Measurements from ENCODE around the gene PERM1.

Gene PERM1

DNA sequence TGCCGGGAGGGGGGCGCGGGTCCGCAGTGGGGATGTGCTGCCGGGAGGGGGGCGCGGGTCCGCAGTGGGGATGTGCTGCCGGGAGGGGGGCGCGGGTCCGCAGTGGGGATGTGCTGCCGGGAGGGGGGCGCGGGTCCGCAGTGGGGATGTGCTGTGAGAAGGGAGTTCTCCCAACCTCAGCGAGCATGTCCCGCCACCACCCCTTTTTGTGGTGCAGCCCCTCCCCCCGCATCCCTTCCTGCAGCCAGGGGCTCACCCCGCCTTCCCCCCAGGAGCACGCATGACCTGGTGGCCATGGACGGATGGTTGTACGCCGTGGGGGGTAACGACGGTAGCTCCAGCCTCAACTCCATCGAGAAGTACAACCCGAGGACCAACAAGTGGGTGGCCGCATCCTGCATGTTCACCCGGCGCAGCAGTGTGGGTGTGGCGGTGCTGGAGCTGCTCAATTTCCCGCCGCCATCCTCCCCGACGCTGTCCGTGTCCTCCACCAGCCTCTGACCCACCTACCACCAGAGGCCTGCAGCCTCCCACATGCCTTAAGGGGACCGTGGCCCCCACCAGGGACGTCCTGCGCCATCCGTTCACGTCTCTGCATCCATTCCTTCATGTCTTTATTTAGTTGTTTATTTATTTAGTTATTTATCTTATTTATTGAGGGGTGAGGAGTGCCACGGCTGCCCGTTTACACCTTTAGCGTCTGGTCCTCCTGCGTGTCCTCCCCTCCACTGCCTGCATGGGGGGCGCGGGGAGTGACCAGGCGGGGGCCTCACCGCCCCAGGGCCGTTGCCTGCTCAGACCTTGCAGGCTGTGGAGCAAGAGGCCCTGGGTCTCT, 17.0 kb downstream of the PERM1 start:
- no peak overlapping the region for H3K4me3 ChIP-seq (ENCODE audit: low read length)
- no peak overlapping the region for H3K27ac ChIP-seq (ENCODE audit: low read length)
- no peak overlapping the region for H3K9ac ChIP-seq (ENCODE audit: low read depth, low read length)
- peaks cover 57% of the 10 kb centered on the region for H3K27me3 ChIP-seq (ENCODE audit: insufficient read depth, low read length)
- no peaks in the 10 kb centered on the region for H3K9me3 ChIP-seq (ENCODE audit: insufficient read depth, low read depth, low read length)
- H3K36me3 ChIP-seq (ENCODE audit: insufficient read depth, low read depth, low read length) = peaks cover 9% of the 10 kb centered on the region; the same call in 1 of the 2 replicates
- no peaks in the 10 kb centered on the region for H3K4me1 ChIP-seq (ENCODE audit: insufficient read depth, low read length)

- Histone ChIP-seq H3K36me3 (ENCODE audit: insufficient read depth, low read depth, low read length) (peaks cover 9% of the 10 kb centered on the region; the same call in 1 of the 2 replicates), H3K4me3 (ENCODE audit: low read length) (no peak overlapping the region), H3K27ac (ENCODE audit: low read length) (no peak overlapping the region), H3K9ac (ENCODE audit: low read depth, low read length) (no peak overlapping the region), H3K4me1 (ENCODE audit: insufficient read depth, low read length) (no peaks in the 10 kb centered on the region), H3K9me3 (ENCODE audit: insufficient read depth, low read depth, low read length) (no peaks in the 10 kb centered on the region), H3K27me3 (ENCODE audit: insufficient read depth, low read length) (peaks cover 55% of the 10 kb centered on the region)
These were observed 18.0 kb downstream of the PERM1 start for GRCh38 chr1:963746-964525.

DNA sequence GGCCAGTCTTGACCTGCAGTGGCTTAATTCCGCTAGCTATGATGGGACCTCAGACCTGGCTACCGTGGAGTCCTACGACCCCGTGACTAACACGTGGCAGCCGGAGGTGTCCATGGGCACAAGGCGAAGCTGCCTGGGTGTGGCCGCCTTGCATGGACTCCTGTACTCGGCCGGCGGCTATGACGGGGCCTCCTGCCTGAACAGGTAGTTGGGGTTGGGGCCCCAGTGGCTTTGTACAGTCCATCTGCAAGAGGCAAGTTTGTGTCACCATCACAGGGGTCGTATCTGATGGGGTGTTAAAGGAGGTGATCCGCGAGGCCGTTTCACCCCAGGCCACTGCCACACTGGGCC, 18.6 kb downstream of the PERM1 start:
- H3K4me3 ChIP-seq (ENCODE audit: low read length) = no peak overlapping the region
- peaks cover 9% of the 10 kb centered on the region; the same call in 1 of the 2 replicates for H3K36me3 ChIP-seq (ENCODE audit: insufficient read depth, low read depth, low read length)
- H3K27me3 ChIP-seq (ENCODE audit: insufficient read depth, low read length) = peaks cover 48% of the 10 kb centered on the region
- no peaks in the 10 kb centered on the region for H3K9me3 ChIP-seq (ENCODE audit: insufficient read depth, low read depth, low read length)
- H3K27ac ChIP-seq (ENCODE audit: low read length) = no peak overlapping the region
- H3K4me1 ChIP-seq (ENCODE audit: insufficient read depth, low read length) = no peaks in the 10 kb centered on the region
- no peak overlapping the region for H3K9ac ChIP-seq (ENCODE audit: low read depth, low read length)

GRCh38 chr1:962381-963300, 19.3 kb downstream of the PERM1 start:
- H3K27ac ChIP-seq (ENCODE audit: low read length) = no peak overlapping the region
- H3K36me3 ChIP-seq (ENCODE audit: insufficient read depth, low read depth, low read length) = peaks cover 9% of the 10 kb centered on the region; the same call in 1 of the 2 replicates
- no peak overlapping the region for H3K4me3 ChIP-seq (ENCODE audit: low read length)
- H3K9ac ChIP-seq (ENCODE audit: low read depth, low read length) = no peak overlapping the region
- H3K9me3 ChIP-seq (ENCODE audit: insufficient read depth, low read depth, low read length) = no peaks in the 10 kb centered on the region
- H3K27me3 ChIP-seq (ENCODE audit: insufficient read depth, low read length) = peaks cover 42% of the 10 kb centered on the region
- H3K4me1 ChIP-seq (ENCODE audit: insufficient read depth, low read length) = no peaks in the 10 kb centered on the region

DNA sequence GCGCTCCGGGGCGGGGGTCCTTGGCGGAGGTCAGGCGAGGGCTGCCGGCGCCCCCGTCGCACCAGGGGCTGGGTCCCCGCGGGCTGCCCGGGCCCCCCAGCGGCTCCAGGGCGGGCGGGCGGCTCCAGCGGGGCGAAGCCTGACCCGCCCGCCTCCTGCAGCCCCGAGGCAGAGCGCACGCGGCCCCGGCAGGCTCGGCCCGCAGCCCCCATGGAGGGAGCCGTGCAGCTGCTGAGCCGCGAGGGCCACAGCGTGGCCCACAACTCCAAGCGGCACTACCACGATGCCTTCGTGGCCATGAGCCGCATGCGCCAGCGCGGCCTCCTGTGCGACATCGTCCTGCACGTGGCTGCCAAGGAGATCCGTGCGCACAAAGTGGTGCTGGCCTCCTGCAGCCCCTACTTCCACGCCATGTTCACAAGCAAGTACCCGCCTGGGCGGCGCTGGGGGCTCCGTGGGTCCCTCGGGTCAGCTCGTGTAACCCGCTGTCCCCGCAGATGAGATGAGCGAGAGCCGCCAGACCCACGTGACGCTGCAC, 20.7 kb downstream of the PERM1 start:
- H3K4me1 ChIP-seq (ENCODE audit: insufficient read depth, low read length) = no peaks in the 10 kb centered on the region
- H3K9ac ChIP-seq (ENCODE audit: low read depth, low read length) = no peak overlapping the region
- H3K9me3 ChIP-seq (ENCODE audit: insufficient read depth, low read depth, low read length) = no peaks in the 10 kb centered on the region
- H3K4me3 ChIP-seq (ENCODE audit: low read length) = peak overlapping the region; percentile 60
- H3K36me3 ChIP-seq (ENCODE audit: insufficient read depth, low read depth, low read length) = peaks cover 19% of the 10 kb centered on the region
- H3K27me3 ChIP-seq (ENCODE audit: insufficient read depth, low read length) = peaks cover 27% of the 10 kb centered on the region
- H3K27ac ChIP-seq (ENCODE audit: low read length) = no peak overlapping the region

- no peak within 1 kb of the TSS for H3K27ac ChIP-seq (ENCODE audit: low read length)
- peaks cover 21% of the 10 kb centered on the region for H3K27me3 ChIP-seq (ENCODE audit: insufficient read depth, low read length)
- H3K4me3 ChIP-seq (ENCODE audit: low read length) = peak within 1 kb of the TSS; percentile 60
- no peaks in the 10 kb centered on the region for H3K9me3 ChIP-seq (ENCODE audit: insufficient read depth, low read depth, low read length)
- H3K4me1 ChIP-seq (ENCODE audit: insufficient read depth, low read length) = no peaks in the 10 kb centered on the region
- H3K36me3 ChIP-seq (ENCODE audit: insufficient read depth, low read depth, low read length) = peaks cover 25% of the 10 kb centered on the region
- H3K9ac ChIP-seq (ENCODE audit: low read depth, low read length) = no peak within 1 kb of the TSS
These were observed 21.3 kb downstream of the PERM1 start, which contains the start of gene KLHL17 for GRCh38 chr1:960363-961131. Gene KLHL17 (plus strand): TSS chr1:960584. CDS start chr1:960694, 110 bp downstream.

DNA sequence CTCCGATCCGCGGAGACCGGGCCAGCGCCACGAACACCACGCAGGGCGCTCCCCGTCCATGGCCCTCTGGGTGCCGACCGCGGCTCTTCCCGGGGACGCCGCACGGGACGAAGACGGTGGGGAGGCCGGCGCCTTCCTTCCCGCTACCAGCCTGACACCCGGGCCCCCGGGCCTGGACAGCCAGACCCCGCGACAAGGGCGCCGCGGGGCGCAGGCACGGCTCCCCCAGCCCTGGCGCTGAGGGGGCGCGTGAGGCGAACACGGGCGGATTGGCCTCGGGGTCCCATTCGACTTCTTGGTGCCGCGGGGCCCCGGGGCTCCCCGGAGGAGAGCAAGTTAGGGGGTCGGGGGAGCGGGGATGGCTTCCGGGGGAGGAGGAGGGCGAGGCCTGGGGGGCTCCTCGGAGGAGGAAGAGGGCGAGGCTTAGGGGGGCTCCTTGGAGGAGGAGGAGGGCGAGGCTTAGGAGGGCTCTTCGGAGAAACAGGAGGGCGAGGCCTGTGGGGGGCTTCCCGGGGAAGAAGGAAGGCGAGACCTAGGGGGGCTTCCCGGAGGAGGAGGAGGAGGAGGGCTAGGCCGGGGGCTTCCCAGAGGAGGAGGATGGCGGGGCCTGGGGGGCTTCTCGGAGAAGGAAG, 22.0 kb downstream of the PERM1 start:
- peak overlapping the region; percentile 60; the same call in 1 of the 2 replicates for H3K4me3 ChIP-seq (ENCODE audit: low read length)
- no peaks in the 10 kb centered on the region for H3K9me3 ChIP-seq (ENCODE audit: insufficient read depth, low read depth, low read length)
- peaks cover 32% of the 10 kb centered on the region for H3K36me3 ChIP-seq (ENCODE audit: insufficient read depth, low read depth, low read length)
- no peak overlapping the region for H3K27ac ChIP-seq (ENCODE audit: low read length)
- peaks cover 19% of the 10 kb centered on the region for H3K27me3 ChIP-seq (ENCODE audit: insufficient read depth, low read length)
- H3K4me1 ChIP-seq (ENCODE audit: insufficient read depth, low read length) = no peaks in the 10 kb centered on the region
- no peak overlapping the region for H3K9ac ChIP-seq (ENCODE audit: low read depth, low read length)

DNA sequence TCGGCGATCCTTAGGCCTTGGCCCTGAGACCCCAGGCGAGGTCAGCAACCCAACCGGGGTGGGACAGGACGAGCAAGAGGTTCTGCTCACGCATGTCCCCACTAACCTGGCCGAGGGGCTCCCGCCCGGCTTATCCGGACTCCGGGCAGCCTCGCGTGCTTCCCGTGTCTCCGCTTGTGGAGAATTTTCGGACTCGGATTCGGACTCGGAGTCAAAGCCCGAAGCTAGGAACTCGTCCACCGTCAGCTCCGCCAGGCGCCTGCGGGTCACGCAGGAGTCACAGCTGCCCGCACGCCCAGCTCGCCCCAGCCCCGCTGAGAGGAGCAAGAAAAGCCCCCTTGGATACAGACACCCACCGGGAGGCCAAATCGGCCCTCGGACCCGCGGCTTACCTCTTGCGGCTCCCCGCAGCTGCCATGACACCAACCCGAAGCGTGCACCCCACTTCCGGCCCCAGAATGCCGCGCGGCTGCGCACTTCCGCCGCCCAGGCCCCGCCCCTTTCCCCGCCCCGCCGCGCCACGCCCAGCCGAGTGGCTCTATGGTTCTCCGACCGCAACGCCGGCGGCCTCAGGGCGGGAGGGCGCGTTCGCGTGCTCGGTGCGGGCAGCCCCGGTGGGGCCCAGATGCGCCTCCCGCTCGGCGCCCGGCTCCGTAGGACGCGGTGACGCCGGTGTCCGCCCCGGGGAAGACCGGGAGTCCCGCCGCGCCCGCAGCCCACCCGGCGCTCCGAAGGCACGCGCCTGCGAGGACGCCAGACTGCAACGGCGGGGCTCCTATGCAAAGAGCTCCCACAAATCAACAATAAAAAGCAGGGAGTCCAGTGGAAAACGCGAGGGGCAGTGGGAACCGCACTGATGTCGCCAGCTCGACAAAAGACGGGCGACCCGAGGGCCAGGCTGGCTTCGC, 22.8 kb downstream of the PERM1 start, which contains the start of gene NOC2L:
Gene NOC2L, minus strand, starts transcription at position 434 of the 908 bp plus-strand sequence. Its CDS starts 16 bp downstream, at position 418.
- H3K9me3 ChIP-seq (ENCODE audit: insufficient read depth, low read depth, low read length) = no peaks in the 10 kb centered on the region
- no peak within 1 kb of the TSS for H3K27ac ChIP-seq (ENCODE audit: low read length)
- H3K4me1 ChIP-seq (ENCODE audit: insufficient read depth, low read length) = no peaks in the 10 kb centered on the region
- peak within 1 kb of the TSS; percentile 93 for H3K9ac ChIP-seq (ENCODE audit: low read depth, low read length)
- peaks cover 19% of the 10 kb centered on the region for H3K27me3 ChIP-seq (ENCODE audit: insufficient read depth, low read length)
- H3K4me3 ChIP-seq (ENCODE audit: low read length) = peak within 1 kb of the TSS; percentile 99
- H3K36me3 ChIP-seq (ENCODE audit: insufficient read depth, low read depth, low read length) = peaks cover 40% of the 10 kb centered on the region

DNA sequence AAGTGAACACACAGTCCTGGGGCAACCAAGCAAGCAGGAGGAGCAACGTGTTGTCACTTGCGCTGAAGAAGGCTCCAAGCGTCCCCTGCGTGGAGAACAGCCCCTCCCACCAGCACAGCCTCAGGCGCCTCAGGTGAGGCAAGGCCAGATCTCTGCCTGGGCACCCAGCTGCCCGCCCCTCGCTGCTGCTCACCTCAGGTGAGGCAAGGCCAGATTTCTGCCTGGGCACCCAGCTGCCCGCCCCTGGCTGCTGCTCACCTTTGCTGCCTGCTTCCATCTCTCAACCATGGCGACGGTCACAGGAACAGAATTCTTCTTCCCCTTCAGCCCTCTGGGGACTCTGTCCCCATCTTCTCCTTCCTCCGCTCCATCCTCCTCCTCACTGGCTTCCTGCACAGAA, 25.3 kb downstream of the PERM1 start:
- no peak overlapping the region for H3K27ac ChIP-seq (ENCODE audit: low read length)
- H3K4me3 ChIP-seq (ENCODE audit: low read length) = no peak overlapping the region
- no peaks in the 10 kb centered on the region for H3K4me1 ChIP-seq (ENCODE audit: insufficient read depth, low read length)
- H3K9me3 ChIP-seq (ENCODE audit: insufficient read depth, low read depth, low read length) = no peaks in the 10 kb centered on the region
- H3K9ac ChIP-seq (ENCODE audit: low read depth, low read length) = no peak overlapping the region
- peaks cover 55% of the 10 kb centered on the region for H3K36me3 ChIP-seq (ENCODE audit: insufficient read depth, low read depth, low read length)
- peaks cover 17% of the 10 kb centered on the region for H3K27me3 ChIP-seq (ENCODE audit: insufficient read depth, low read length)
